HG03045 (cell line): ENCODE data around the gene RCBTB1.
"Not testable (repeated sequence)": the region's sequence is repeated elsewhere in the genome, so short reads cannot be mapped to it uniquely, and the experiment has no call there.

Source experiments
- ATAC-seq: cut with Tn5 transposase; IDR thresholded peaks from one replicate; pipeline ENCODE4 v1.9.1; 2021; ENCODE audit warnings: mild to moderate bottlenecking, moderate library complexity; ENCODE audit not compliant: unreplicated experiment

Gene RCBTB1

GRCh38 chr13:49524740-49525501 lies 60.4 kb downstream of the RCBTB1 start:
- no peak for ATAC-seq

GRCh38 chr13:49521224-49521623 lies 64.1 kb downstream of the RCBTB1 start:
- ATAC-seq: no peak

- ATAC-seq: no peak
These were observed 67.9 kb downstream of the RCBTB1 start for GRCh38 chr13:49517461-49517860.

- ATAC-seq: no peak
These were observed 68.9 kb downstream of the RCBTB1 start for GRCh38 chr13:49516467-49516866.

- ATAC-seq: no peak
These were observed 72.8 kb downstream of the RCBTB1 start for GRCh38 chr13:49512578-49512977.

- ATAC-seq: no peak
These were observed 81.4 kb downstream of the RCBTB1 start for GRCh38 chr13:49503951-49504350.

- no peak for ATAC-seq
These were observed 82.4 kb downstream of the RCBTB1 start for GRCh38 chr13:49502954-49503353.

GRCh38 chr13:49499889-49500660 lies 85.3 kb downstream of the RCBTB1 start:
- no peak for ATAC-seq

GRCh38 chr13:49498206-49498605 lies 87.2 kb downstream of the RCBTB1 start:
- no peak for ATAC-seq

- no peak for ATAC-seq
These were observed 88.1 kb downstream of the RCBTB1 start for GRCh38 chr13:49497272-49497671.

- not testable (repeated sequence) for ATAC-seq
These were observed 88.5 kb downstream of the RCBTB1 start for GRCh38 chr13:49496837-49497236.

- ATAC-seq: peak; percentile 85
These were observed 89.3 kb downstream of the RCBTB1 start, which contains the start of gene PHF11 for GRCh38 chr13:49495783-49496762. TSS of gene PHF11 (plus strand) at chr13:49495953. CDS start at chr13:49496002, 49 bp downstream.

- no peak for ATAC-seq
These were observed 90.7 kb downstream of the RCBTB1 start for GRCh38 chr13:49494645-49495044.

GRCh38 chr13:49488563-49488962 lies 96.8 kb downstream of the RCBTB1 start:
- no peak for ATAC-seq
